ENCODE results near the gene MINDY4.

Gene MINDY4

GRCh38 chr7:30779574-30779973 is 8.4 kb downstream of the MINDY4 start:
- no peak overlapping the region for H2AFZ ChIP-seq (ENCODE audit: low read depth, low read length, severe bottlenecking)
- H3K4me3 ChIP-seq (ENCODE audit: insufficient read depth, low read length, poor library complexity, severe bottlenecking), result no peak overlapping the region
- no peaks in the 10 kb centered on the region for H3F3A ChIP-seq (ENCODE audit: insufficient read depth)
- H3K36me3 ChIP-seq (ENCODE audit: low read length), result no peaks in the 10 kb centered on the region
- no peaks in the 10 kb centered on the region for H4K20me1 ChIP-seq (ENCODE audit: low read depth, low read length)
- no peak overlapping the region for H3K9ac ChIP-seq (ENCODE audit: low read length)
- no peak overlapping the region for H3K4me2 ChIP-seq (ENCODE audit: low read depth, low read length, poor library complexity, severe bottlenecking)
- TF ChIP-seq EZH2phosphoT487 (conservative IDR thresholded peaks at IDR 0.05; ENCODE audit: low read length) (no peak), CTCF (IDR thresholded peaks at IDR 0.05; ENCODE audit: insufficient read depth, low read length, poor library complexity, severe bottlenecking) (no peak)
- no peaks in the 10 kb centered on the region for H3K27me3 ChIP-seq (ENCODE audit: low read length)
- H3K27ac ChIP-seq (ENCODE audit: low read depth, low read length), result no peak overlapping the region
- H3K9me2 ChIP-seq (replicated peaks; ENCODE audit: insufficient read depth, low read length), result no peaks in the 10 kb centered on the region
- H3K9me3 ChIP-seq (ENCODE audit: insufficient read depth, low read length), result no peaks in the 10 kb centered on the region
- H3K79me2 ChIP-seq (ENCODE audit: insufficient read depth, low read length), result no peaks in the 10 kb centered on the region

- no peaks in the 10 kb centered on the region for H3F3A ChIP-seq (ENCODE audit: insufficient read depth)
- TF ChIP-seq CTCF (IDR thresholded peaks at IDR 0.05; ENCODE audit: insufficient read depth, low read length, poor library complexity, severe bottlenecking) (no peak), EZH2phosphoT487 (conservative IDR thresholded peaks at IDR 0.05; ENCODE audit: low read length) (no peak)
- H3K27me3 ChIP-seq (ENCODE audit: low read length), result no peaks in the 10 kb centered on the region
- no peak overlapping the region for H3K4me3 ChIP-seq (ENCODE audit: insufficient read depth, low read length, poor library complexity, severe bottlenecking)
- H3K79me2 ChIP-seq (ENCODE audit: insufficient read depth, low read length), result no peaks in the 10 kb centered on the region
- H3K36me3 ChIP-seq (ENCODE audit: low read length), result no peaks in the 10 kb centered on the region
- H4K20me1 ChIP-seq (ENCODE audit: low read depth, low read length), result no peaks in the 10 kb centered on the region
- no peak overlapping the region for H3K27ac ChIP-seq (ENCODE audit: low read depth, low read length)
- H3K9me3 ChIP-seq (ENCODE audit: insufficient read depth, low read length), result no peaks in the 10 kb centered on the region
- no peak overlapping the region for H2AFZ ChIP-seq (ENCODE audit: low read depth, low read length, severe bottlenecking)
- H3K9me2 ChIP-seq (replicated peaks; ENCODE audit: insufficient read depth, low read length), result no peaks in the 10 kb centered on the region
- no peak overlapping the region for H3K9ac ChIP-seq (ENCODE audit: low read length)
- H3K4me2 ChIP-seq (ENCODE audit: low read depth, low read length, poor library complexity, severe bottlenecking), result no peak overlapping the region
Observed at GRCh38 chr7:30780941-30781340, 9.7 kb downstream of the MINDY4 start.

GRCh38 chr7:30782690-30783089 is 11.5 kb downstream of the MINDY4 start:
- H3K9ac ChIP-seq (ENCODE audit: low read length), result no peak overlapping the region
- no peaks in the 10 kb centered on the region for H3K79me2 ChIP-seq (ENCODE audit: insufficient read depth, low read length)
- no peaks in the 10 kb centered on the region for H3F3A ChIP-seq (ENCODE audit: insufficient read depth)
- H3K36me3 ChIP-seq (ENCODE audit: low read length), result no peaks in the 10 kb centered on the region
- H3K27me3 ChIP-seq (ENCODE audit: low read length), result no peaks in the 10 kb centered on the region
- no peaks in the 10 kb centered on the region for H4K20me1 ChIP-seq (ENCODE audit: low read depth, low read length)
- H3K4me3 ChIP-seq (ENCODE audit: insufficient read depth, low read length, poor library complexity, severe bottlenecking), result no peak overlapping the region
- no peak overlapping the region for H3K4me2 ChIP-seq (ENCODE audit: low read depth, low read length, poor library complexity, severe bottlenecking)
- H3K9me3 ChIP-seq (ENCODE audit: insufficient read depth, low read length), result no peaks in the 10 kb centered on the region
- no peak overlapping the region for H3K27ac ChIP-seq (ENCODE audit: low read depth, low read length)
- no peak for TF ChIP-seq EZH2phosphoT487 (conservative IDR thresholded peaks at IDR 0.05; ENCODE audit: low read length)
- TF ChIP-seq CTCF (IDR thresholded peaks at IDR 0.05; ENCODE audit: insufficient read depth, low read length, poor library complexity, severe bottlenecking), result no peak
- H3K9me2 ChIP-seq (replicated peaks; ENCODE audit: insufficient read depth, low read length), result no peaks in the 10 kb centered on the region
- no peak overlapping the region for H2AFZ ChIP-seq (ENCODE audit: low read depth, low read length, severe bottlenecking)

All from SU-DHL-6 (cell line).